GM21576 (cell line): ENCODE measurements around the gene UCMA.
"Not testable (repeated sequence)": the region's sequence is repeated elsewhere in the genome, so short reads cannot be mapped to it uniquely, and the experiment has no call there.

ENCODE experiments used
- ATAC-seq: cut with Tn5 transposase; IDR thresholded peaks from one replicate; pipeline ENCODE4 v1.9.1; 2021; ENCODE audit warnings: mild to moderate bottlenecking, moderate library complexity; ENCODE audit not compliant: unreplicated experiment

Gene UCMA

GRCh38 chr10:13234172-13234571, at the start of gene UCMA:
UCMA (minus strand) TSS chr10:13234374; CDS start chr10:13234258, 116 bp downstream.
- no peak for ATAC-seq

- ATAC-seq: not testable (repeated sequence)
These were observed 48.2 kb upstream of the UCMA start for GRCh38 chr10:13282348-13282747.

- ATAC-seq: no peak
These were observed 42.7 kb upstream of the UCMA start for GRCh38 chr10:13276749-13277365.

- not testable (repeated sequence) for ATAC-seq
These were observed 42.0 kb upstream of the UCMA start for GRCh38 chr10:13276146-13276545.

- ATAC-seq: no peak
These were observed 38.0 kb upstream of the UCMA start for GRCh38 chr10:13272164-13272571.

GRCh38 chr10:13271552-13272163, 37.5 kb upstream of the UCMA start:
- ATAC-seq: no peak

GRCh38 chr10:13270877-13271551, 36.8 kb upstream of the UCMA start:
- no peak for ATAC-seq

- ATAC-seq: no peak
These were observed 34.7 kb upstream of the UCMA start for GRCh38 chr10:13268841-13269240.

GRCh38 chr10:13268310-13268709, 34.1 kb upstream of the UCMA start:
- no peak for ATAC-seq

- no peak for ATAC-seq
These were observed 29.4 kb upstream of the UCMA start for GRCh38 chr10:13263591-13263990.

GRCh38 chr10:13262433-13262832, 28.3 kb upstream of the UCMA start:
- ATAC-seq: no peak

GRCh38 chr10:13257621-13258140, 23.5 kb upstream of the UCMA start:
- no peak for ATAC-seq

- ATAC-seq: no peak
These were observed 22.5 kb upstream of the UCMA start for GRCh38 chr10:13256627-13257026.

- no peak for ATAC-seq
These were observed 19.6 kb upstream of the UCMA start for GRCh38 chr10:13253726-13254125.

- ATAC-seq: no peak
These were observed 13.6 kb upstream of the UCMA start for GRCh38 chr10:13247784-13248183.

- ATAC-seq: no peak
These were observed 13.1 kb upstream of the UCMA start for GRCh38 chr10:13247246-13247645.

GRCh38 chr10:13242260-13242659, 8.1 kb upstream of the UCMA start:
- not testable (repeated sequence) for ATAC-seq

- ATAC-seq: no peak
These were observed 7.4 kb upstream of the UCMA start for GRCh38 chr10:13241613-13242012.

- ATAC-seq: no peak
These were observed 5.7 kb upstream of the UCMA start for GRCh38 chr10:13239923-13240322.

GRCh38 chr10:13238271-13239077, 4.3 kb upstream of the UCMA start:
- no peak for ATAC-seq

- no peak for ATAC-seq
These were observed 2.5 kb upstream of the UCMA start for GRCh38 chr10:13236638-13237037.
